ENCODE measurements around the gene NTM. TPM values are rescaled to one million over a fixed set of nuclear protein-coding genes. Genes with fewer than 3 reads are reported as not detected.

NTM gene
- polyA plus RNA-seq, 1 donor from 2014 or later, result 39.4 TPM

DNA sequence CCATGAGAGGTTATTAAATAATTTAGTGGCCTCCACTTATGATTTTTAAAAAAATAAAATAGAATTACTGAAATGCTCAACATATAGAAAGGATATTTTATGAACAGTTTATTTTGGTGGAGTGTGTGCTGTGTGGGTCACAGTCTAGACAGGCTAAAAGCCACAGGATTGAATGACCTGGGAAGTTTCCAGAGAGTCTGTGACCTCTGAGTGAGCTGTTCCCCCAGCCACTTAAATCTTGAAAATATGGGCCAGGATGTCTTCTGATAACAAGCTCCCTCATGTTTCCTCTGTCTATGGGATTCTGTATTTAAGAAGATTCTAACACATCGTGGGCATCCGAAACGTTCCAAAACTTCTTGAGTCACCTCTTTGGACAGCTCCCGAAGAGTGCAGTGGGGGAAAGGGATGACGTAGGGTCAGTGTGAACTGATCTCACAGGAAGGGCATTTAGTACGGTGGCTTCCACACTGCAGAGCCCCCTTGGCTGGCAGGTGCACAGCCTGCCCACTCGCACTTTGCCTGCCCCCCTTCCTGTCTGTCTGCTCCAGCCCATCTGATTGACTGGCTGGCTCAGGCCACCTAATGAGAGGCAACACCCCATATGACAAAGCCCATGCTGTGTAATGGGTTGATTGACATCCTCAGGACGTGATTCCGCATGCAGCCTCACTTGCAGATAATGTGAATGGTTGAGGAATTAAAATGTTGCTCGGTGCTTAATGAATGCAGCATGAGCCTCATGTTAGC is 97.4 kb downstream of the NTM start:
- TF ChIP-seq EP300 (conservative IDR thresholded peaks at IDR 0.05; ENCODE audit: poor library complexity, severe bottlenecking), result peak; percentile 23
- no peak for TF ChIP-seq CTCF (IDR thresholded peaks at IDR 0.05; ENCODE audit: poor library complexity, severe bottlenecking)
- H2AFZ ChIP-seq (ENCODE audit: low read depth, low read length), result no peak overlapping the region
- H3K27ac ChIP-seq (ENCODE audit: low read length), result no peak overlapping the region
- H3K4me3 ChIP-seq (ENCODE audit: low read length), result peak overlapping the region; percentile 35
- no peaks in the 10 kb centered on the region for H3K36me3 ChIP-seq (ENCODE audit: insufficient read depth, low read length)
- no peaks in the 10 kb centered on the region for H3K27me3 ChIP-seq (ENCODE audit: insufficient read depth, low read depth, low read length)
- peaks cover 8% of the 10 kb centered on the region for H3F3A ChIP-seq (ENCODE audit: insufficient read depth, low read length, poor library complexity, severe bottlenecking)
- H3K9ac ChIP-seq (ENCODE audit: low read length), result no peak overlapping the region
- H3K9me3 ChIP-seq (ENCODE audit: low read length), result no peaks in the 10 kb centered on the region
- no peaks in the 10 kb centered on the region for H3K79me2 ChIP-seq (replicated peaks; ENCODE audit: insufficient read depth, low read length)
- H3K4me2 ChIP-seq (ENCODE audit: low read length), result peak overlapping the region; percentile 30
- no peaks in the 10 kb centered on the region for H3K9me2 ChIP-seq (ENCODE audit: insufficient read depth, low read length)
- no peaks in the 10 kb centered on the region for H4K20me1 ChIP-seq (ENCODE audit: insufficient read depth)

GRCh38 chr11:131468565-131468964 is 98.2 kb downstream of the NTM start:
- Histone ChIP-seq H3K9me3 (ENCODE audit: low read length) (no peaks in the 10 kb centered on the region), H3K79me2 (replicated peaks; ENCODE audit: insufficient read depth, low read length) (no peaks in the 10 kb centered on the region), H3K9me2 (ENCODE audit: insufficient read depth, low read length) (no peaks in the 10 kb centered on the region), H3K27me3 (ENCODE audit: insufficient read depth, low read depth, low read length) (no peaks in the 10 kb centered on the region), H3K36me3 (ENCODE audit: insufficient read depth, low read length) (no peaks in the 10 kb centered on the region), H3K4me3 (ENCODE audit: low read length) (peak overlapping the region; percentile 35), H3F3A (ENCODE audit: insufficient read depth, low read length, poor library complexity, severe bottlenecking) (peaks cover 8% of the 10 kb centered on the region), H3K9ac (ENCODE audit: low read length) (no peak overlapping the region), H2AFZ (ENCODE audit: low read depth, low read length) (no peak overlapping the region), H4K20me1 (ENCODE audit: insufficient read depth) (no peaks in the 10 kb centered on the region), H3K4me2 (ENCODE audit: low read length) (peak overlapping the region; percentile 30), H3K27ac (ENCODE audit: low read length) (no peak overlapping the region)
- TF ChIP-seq POLR2AphosphoS5 (IDR thresholded peaks at IDR 0.05), result peak; percentile 23
- no peak for TF ChIP-seq CTCF (IDR thresholded peaks at IDR 0.05; ENCODE audit: poor library complexity, severe bottlenecking)

DNA sequence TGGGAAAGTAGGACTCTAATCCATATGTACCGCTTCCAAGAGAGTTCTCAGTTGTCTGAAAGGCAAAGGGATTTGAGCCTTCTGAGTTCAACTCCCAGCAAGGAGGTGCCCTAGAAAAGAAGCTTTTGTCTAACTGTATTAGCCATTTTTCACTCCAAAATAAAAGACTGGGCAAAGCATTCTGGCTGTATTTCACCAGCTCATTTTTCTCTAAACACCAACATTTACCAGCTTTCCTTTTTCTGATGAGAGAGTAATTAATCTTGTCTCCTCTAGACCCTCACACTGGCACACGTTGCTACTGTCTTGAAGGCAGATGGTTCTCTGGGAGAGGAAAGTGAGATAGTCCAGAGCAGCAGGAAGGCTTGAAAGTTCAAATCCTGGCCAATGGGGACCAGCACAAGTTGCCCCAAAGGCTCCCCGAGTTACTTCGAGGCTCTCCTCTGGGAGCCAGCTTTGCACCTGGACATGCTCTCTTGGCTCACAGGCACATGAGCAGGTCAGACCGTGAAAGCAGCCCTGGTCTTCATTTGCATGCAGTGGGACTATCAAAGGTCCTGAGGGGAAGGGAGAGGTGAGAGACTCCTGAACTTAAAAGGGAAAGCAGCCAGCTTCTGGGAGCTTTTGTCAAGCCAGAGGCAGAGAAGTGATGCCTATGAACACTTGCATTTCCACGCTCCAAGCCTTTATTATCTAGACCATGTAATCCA is 100.0 kb downstream of the NTM start:
- H3K27ac ChIP-seq (ENCODE audit: low read length), result no peak overlapping the region
- H3K4me3 ChIP-seq (ENCODE audit: low read length), result no peak overlapping the region
- H3K9me2 ChIP-seq (ENCODE audit: insufficient read depth, low read length), result no peaks in the 10 kb centered on the region
- no peaks in the 10 kb centered on the region for H4K20me1 ChIP-seq (ENCODE audit: insufficient read depth)
- H3K27me3 ChIP-seq (ENCODE audit: insufficient read depth, low read depth, low read length), result no peaks in the 10 kb centered on the region
- no peak overlapping the region for H2AFZ ChIP-seq (ENCODE audit: low read depth, low read length)
- TF ChIP-seq CTCF (IDR thresholded peaks at IDR 0.05; ENCODE audit: poor library complexity, severe bottlenecking) (no peak), MXI1 (conservative IDR thresholded peaks at IDR 0.05; ENCODE audit: poor library complexity, severe bottlenecking) (no peak), EZH2 (IDR thresholded peaks at IDR 0.05; ENCODE audit: borderline replicate concordance, insufficient read depth, low read length, poor library complexity, severe bottlenecking) (no peak), SMC3 (conservative IDR thresholded peaks at IDR 0.05; ENCODE audit: poor library complexity) (no peak), RAD21 (conservative IDR thresholded peaks at IDR 0.05) (no peak), TAF1 (IDR thresholded peaks at IDR 0.05; ENCODE audit: low read depth) (no peak), EP300 (conservative IDR thresholded peaks at IDR 0.05; ENCODE audit: poor library complexity, severe bottlenecking) (no peak), POLR2AphosphoS5 (IDR thresholded peaks at IDR 0.05) (no peak)
- TF ChIP-seq, protein P1, sequence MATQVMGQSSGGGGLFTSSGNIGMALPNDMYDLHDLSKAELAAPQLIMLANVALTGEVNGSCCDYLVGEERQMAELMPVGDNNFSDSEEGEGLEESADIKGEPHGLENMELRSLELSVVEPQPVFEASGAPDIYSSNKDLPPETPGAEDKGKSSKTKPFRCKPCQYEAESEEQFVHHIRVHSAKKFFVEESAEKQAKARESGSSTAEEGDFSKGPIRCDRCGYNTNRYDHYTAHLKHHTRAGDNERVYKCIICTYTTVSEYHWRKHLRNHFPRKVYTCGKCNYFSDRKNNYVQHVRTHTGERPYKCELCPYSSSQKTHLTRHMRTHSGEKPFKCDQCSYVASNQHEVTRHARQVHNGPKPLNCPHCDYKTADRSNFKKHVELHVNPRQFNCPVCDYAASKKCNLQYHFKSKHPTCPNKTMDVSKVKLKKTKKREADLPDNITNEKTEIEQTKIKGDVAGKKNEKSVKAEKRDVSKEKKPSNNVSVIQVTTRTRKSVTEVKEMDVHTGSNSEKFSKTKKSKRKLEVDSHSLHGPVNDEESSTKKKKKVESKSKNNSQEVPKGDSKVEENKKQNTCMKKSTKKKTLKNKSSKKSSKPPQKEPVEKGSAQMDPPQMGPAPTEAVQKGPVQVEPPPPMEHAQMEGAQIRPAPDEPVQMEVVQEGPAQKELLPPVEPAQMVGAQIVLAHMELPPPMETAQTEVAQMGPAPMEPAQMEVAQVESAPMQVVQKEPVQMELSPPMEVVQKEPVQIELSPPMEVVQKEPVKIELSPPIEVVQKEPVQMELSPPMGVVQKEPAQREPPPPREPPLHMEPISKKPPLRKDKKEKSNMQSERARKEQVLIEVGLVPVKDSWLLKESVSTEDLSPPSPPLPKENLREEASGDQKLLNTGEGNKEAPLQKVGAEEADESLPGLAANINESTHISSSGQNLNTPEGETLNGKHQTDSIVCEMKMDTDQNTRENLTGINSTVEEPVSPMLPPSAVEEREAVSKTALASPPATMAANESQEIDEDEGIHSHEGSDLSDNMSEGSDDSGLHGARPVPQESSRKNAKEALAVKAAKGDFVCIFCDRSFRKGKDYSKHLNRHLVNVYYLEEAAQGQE (IDR thresholded peaks at IDR 0.05; ENCODE audit: borderline replicate concordance), result no peak
- no peaks in the 10 kb centered on the region for H3K79me2 ChIP-seq (replicated peaks; ENCODE audit: insufficient read depth, low read length)
- H3K4me2 ChIP-seq (ENCODE audit: low read length), result no peak overlapping the region
- no peak overlapping the region for H3K9ac ChIP-seq (ENCODE audit: low read length)
- H3K9me3 ChIP-seq (ENCODE audit: low read length), result no peaks in the 10 kb centered on the region
- peaks cover 8% of the 10 kb centered on the region for H3F3A ChIP-seq (ENCODE audit: insufficient read depth, low read length, poor library complexity, severe bottlenecking)
- H3K36me3 ChIP-seq (ENCODE audit: insufficient read depth, low read length), result no peaks in the 10 kb centered on the region

All from neural cell (in vitro differentiated cells).